ENCODE measurements around the gene RUNX3. TPM values are rescaled to one million over a fixed set of nuclear protein-coding genes. Genes with fewer than 3 reads are reported as not detected.

RUNX3 gene
- total RNA-seq, 1 experiment from 2014 or later = 3.7 TPM

GRCh38 chr1:24857507-24858133 lies 72.5 kb downstream of the RUNX3 start:
- intact Hi-C loops (cut with micrococcal nuclease) = no loop called here
- ChIA-PET CTCF (no interaction called here), POLR2A (ENCODE audit: unreplicated experiment) (no interaction called here)
- H4K20me1 ChIP-seq (ENCODE audit: low read length) = no peaks in the 10 kb centered on the region
- H3K9ac ChIP-seq (ENCODE audit: low read length) = no peak overlapping the region
- no TSS peak for BruUV-seq (replicated peaks)
- no peaks in the 10 kb centered on the region for H3F3A ChIP-seq (ENCODE audit: low read length, unreplicated experiment)
- H3K4me2 ChIP-seq (ENCODE audit: low read length) = no peak overlapping the region
- no peaks in the 10 kb centered on the region for H3K79me2 ChIP-seq (ENCODE audit: low read length)
- H3K9me2 ChIP-seq (replicated peaks; ENCODE audit: low read length) = no peaks in the 10 kb centered on the region
- no peaks in the 10 kb centered on the region for H3K27me3 ChIP-seq (ENCODE audit: low read length)
- no peaks in the 10 kb centered on the region for H3K36me3 ChIP-seq (ENCODE audit: low read depth, low read length)
- no peaks in the 10 kb centered on the region for H3K9me3 ChIP-seq (ENCODE audit: low read length)
- no peak overlapping the region for H2AFZ ChIP-seq (ENCODE audit: low read length)
- TF ChIP-seq, protein P1, sequence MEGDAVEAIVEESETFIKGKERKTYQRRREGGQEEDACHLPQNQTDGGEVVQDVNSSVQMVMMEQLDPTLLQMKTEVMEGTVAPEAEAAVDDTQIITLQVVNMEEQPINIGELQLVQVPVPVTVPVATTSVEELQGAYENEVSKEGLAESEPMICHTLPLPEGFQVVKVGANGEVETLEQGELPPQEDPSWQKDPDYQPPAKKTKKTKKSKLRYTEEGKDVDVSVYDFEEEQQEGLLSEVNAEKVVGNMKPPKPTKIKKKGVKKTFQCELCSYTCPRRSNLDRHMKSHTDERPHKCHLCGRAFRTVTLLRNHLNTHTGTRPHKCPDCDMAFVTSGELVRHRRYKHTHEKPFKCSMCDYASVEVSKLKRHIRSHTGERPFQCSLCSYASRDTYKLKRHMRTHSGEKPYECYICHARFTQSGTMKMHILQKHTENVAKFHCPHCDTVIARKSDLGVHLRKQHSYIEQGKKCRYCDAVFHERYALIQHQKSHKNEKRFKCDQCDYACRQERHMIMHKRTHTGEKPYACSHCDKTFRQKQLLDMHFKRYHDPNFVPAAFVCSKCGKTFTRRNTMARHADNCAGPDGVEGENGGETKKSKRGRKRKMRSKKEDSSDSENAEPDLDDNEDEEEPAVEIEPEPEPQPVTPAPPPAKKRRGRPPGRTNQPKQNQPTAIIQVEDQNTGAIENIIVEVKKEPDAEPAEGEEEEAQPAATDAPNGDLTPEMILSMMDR (conservative IDR thresholded peaks at IDR 0.05; ENCODE audit: low read depth, low read length) = no peak
- TF ChIP-seq EZH2 (IDR thresholded peaks at IDR 0.05; ENCODE audit: low read length, unreplicated experiment) = no peak
- TF ChIP-seq EZH2phosphoT487 (IDR thresholded peaks at IDR 0.05; ENCODE audit: borderline replicate concordance, low read length) = no peak
- ATAC-seq (no peak), DNase-seq (no peak)
- peaks cover 11% of the 10 kb centered on the region; the same call in 1 of the 2 replicates for H3K4me1 ChIP-seq (ENCODE audit: insufficient read depth, low read length)
- H3K4me3 ChIP-seq (ENCODE audit: low read length) = no peak overlapping the region
- H3K27ac ChIP-seq (ENCODE audit: low read length) = no peak overlapping the region

GRCh38 chr1:24856787-24857506 lies 73.1 kb downstream of the RUNX3 start:
- Histone ChIP-seq H3K9me3 (ENCODE audit: low read length) (no peaks in the 10 kb centered on the region), H3K9me2 (replicated peaks; ENCODE audit: low read length) (no peaks in the 10 kb centered on the region), H3K4me3 (ENCODE audit: low read length) (no peak overlapping the region), H4K20me1 (ENCODE audit: low read length) (no peaks in the 10 kb centered on the region), H3K9ac (ENCODE audit: low read length) (no peak overlapping the region), H2AFZ (ENCODE audit: low read length) (no peak overlapping the region), H3K27me3 (ENCODE audit: low read length) (no peaks in the 10 kb centered on the region), H3K27ac (ENCODE audit: low read length) (no peak overlapping the region), H3K4me2 (ENCODE audit: low read length) (no peak overlapping the region), H3F3A (ENCODE audit: low read length, unreplicated experiment) (no peaks in the 10 kb centered on the region), H3K79me2 (ENCODE audit: low read length) (no peaks in the 10 kb centered on the region), H3K4me1 (ENCODE audit: insufficient read depth, low read length) (peaks cover 4% of the 10 kb centered on the region; the same call in 1 of the 2 replicates), H3K36me3 (ENCODE audit: low read depth, low read length) (no peaks in the 10 kb centered on the region)
- TF ChIP-seq EZH2 (IDR thresholded peaks at IDR 0.05; ENCODE audit: low read length, unreplicated experiment) (no peak), EZH2phosphoT487 (IDR thresholded peaks at IDR 0.05; ENCODE audit: borderline replicate concordance, low read length) (no peak)
- TF ChIP-seq, protein P1 (conservative IDR thresholded peaks at IDR 0.05; ENCODE audit: low read depth, low read length) = no peak
- intact Hi-C loops (cut with micrococcal nuclease) = no loop called here
- CTCF ChIA-PET = no interaction called here
- POLR2A ChIA-PET (ENCODE audit: unreplicated experiment) = no interaction called here
- ATAC-seq = no peak
- BruUV-seq (replicated peaks) = no TSS peak
- DNase-seq = no peak

DNA sequence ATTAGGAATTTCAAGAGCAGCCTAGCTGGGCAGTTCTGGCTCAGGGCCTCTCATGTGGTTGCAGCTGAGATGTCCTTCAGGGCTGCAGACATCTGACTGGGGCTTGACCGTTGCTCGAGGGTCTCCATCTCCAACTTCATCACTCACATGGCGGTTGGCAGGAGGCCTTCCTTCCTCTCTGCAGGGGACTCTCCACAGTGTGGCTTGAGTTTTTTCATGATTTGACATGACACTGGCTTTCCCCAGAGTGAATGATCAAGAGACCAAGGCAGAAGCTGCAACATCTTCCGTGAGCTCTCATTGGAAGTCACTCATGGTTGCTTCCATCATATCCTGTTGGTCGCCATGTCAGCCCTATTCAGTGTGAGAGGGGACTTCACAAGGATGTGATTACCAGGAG lies 74.6 kb downstream of the RUNX3 start:
- no peak for ATAC-seq
- intact Hi-C loops (cut with micrococcal nuclease) = no loop called here

More for the DNA sequence above, 74.6 kb downstream of the RUNX3 start:
- no peak overlapping the region for H2AFZ ChIP-seq (ENCODE audit: low read length)
- H3K36me3 ChIP-seq (ENCODE audit: low read depth, low read length) = no peaks in the 10 kb centered on the region
- no peak overlapping the region for H3K9ac ChIP-seq (ENCODE audit: low read length)
- BruUV-seq (replicated peaks) = no TSS peak
- H3K27me3 ChIP-seq (ENCODE audit: low read length) = no peaks in the 10 kb centered on the region
- no peak for DNase-seq
- no peak overlapping the region for H3K4me2 ChIP-seq (ENCODE audit: low read length)
- no peak overlapping the region for H3K4me3 ChIP-seq (ENCODE audit: low read length)
- POLR2A ChIA-PET (ENCODE audit: unreplicated experiment) = no interaction called here
- H3K79me2 ChIP-seq (ENCODE audit: low read length) = no peaks in the 10 kb centered on the region
- no peaks in the 10 kb centered on the region for H3K4me1 ChIP-seq (ENCODE audit: insufficient read depth, low read length)
- H3K27ac ChIP-seq (ENCODE audit: low read length) = no peak overlapping the region
- H3K9me2 ChIP-seq (replicated peaks; ENCODE audit: low read length) = no peaks in the 10 kb centered on the region
- H3K9me3 ChIP-seq (ENCODE audit: low read length) = no peaks in the 10 kb centered on the region
- H4K20me1 ChIP-seq (ENCODE audit: low read length) = no peaks in the 10 kb centered on the region
- no peak for TF ChIP-seq EZH2phosphoT487 (IDR thresholded peaks at IDR 0.05; ENCODE audit: borderline replicate concordance, low read length)
- CTCF ChIA-PET = no interaction called here
- no peaks in the 10 kb centered on the region for H3F3A ChIP-seq (ENCODE audit: low read length, unreplicated experiment)
